Esophagus squamous epithelium (tissue), 5 donors: ENCODE measurements around the gene NANOS3. TPM values are rescaled to one million over a fixed set of nuclear protein-coding genes. Genes with fewer than 3 reads are reported as not detected.
A peak's percentile ranks its signal among the peaks of the same experiment; 100 is the strongest.

Experiments
- DNase-seq: peaks from one replicate; lab custom pipeline; 2025; lab: John Stamatoyannopoulos, UW
- H3K27ac ChIP-seq, 4 donors: fragments of 200-600 bp; sonication (generic); one replicate each; pipeline ENCODE4 v1.5.1; 2016 to 2019; ENCODE audit warnings: mild to moderate bottlenecking in 1 of 4
- H3K27me3 ChIP-seq, 4 donors: fragments of 200-600 bp; sonication (generic); 1 replicate in 3 of 4; 2 replicates in 1 of 4; pipeline versions ENCODE4 v1.5.1 to v1.6.0; 2017 to 2021; ENCODE audit warnings: antibody characterized with exemption in 1 of 4
- H3K36me3 ChIP-seq, 3 donors: fragments of 200-600 bp; sonication (generic); one replicate each; pipeline ENCODE4 v1.5.1; 2016 to 2019
- H3K4me1 ChIP-seq, 3 donors: fragments of 200-600 bp; sonication (generic); one replicate each; pipeline ENCODE4 v1.5.1; 2017 to 2019
- H3K4me3 ChIP-seq, 4 donors: fragments of 200-600 bp; sonication (generic); 1 replicate in 3 of 4; 2 replicates in 1 of 4; pipeline ENCODE4 v1.5.1; 2016 to 2019; ENCODE audit warnings: mild to moderate bottlenecking in 2 of 4, moderate library complexity in 1 of 4
- H3K9me3 ChIP-seq, 3 donors: fragments of 200-600 bp; sonication (generic); one replicate each; pipeline ENCODE4 v1.5.1; 2016 to 2019
- CTCF ChIP-seq, 6 experiments: fragments of 450-650 bp in 4 of 6; fragments of 200-600 bp in 2 of 6; sonication (generic) in 2 of 6; IDR thresholded peaks; one replicate each; pipeline ENCODE4 v1.5.1; 2016 to 2019; ENCODE audit warnings: antibody characterized with exemption in 6 of 6, mild to moderate bottlenecking in 4 of 6, moderate library complexity in 4 of 6
- POLR2A ChIP-seq, 4 donors: fragments of 450-650 bp; IDR thresholded peaks; one replicate each; pipeline ENCODE4 v1.6.1; 2017; ENCODE audit warnings: antibody characterized with exemption in 4 of 4, mild to moderate bottlenecking in 4 of 4, moderate library complexity in 3 of 4
- WGBS, 2 donors: methylation state at CpG; one replicate each; pipeline ENCODE4 v1.1.5; 2018; 5-methylcytosine and 5-hydroxymethylcytosine counted together
- intact Hi-C: fragments of 100-400 bp; cut with DNase I; formaldehyde crosslinking; loops from one replicate; pipeline ENCODE4 v1.15.0; 2022
- total RNA-seq, 4 donors: library from RNA; depleted of rRNA; stranded (reverse); fragments of >200 nt; gene quantifications; one replicate each; pipeline ENCODE4 v1.1.0, GENCODE V29; 2016
- donor health status: DM: yes; HTN: yes; CAD: no.

Gene NANOS3
- total RNA-seq, 4 donors from 2014 or later = not detected

DNA sequence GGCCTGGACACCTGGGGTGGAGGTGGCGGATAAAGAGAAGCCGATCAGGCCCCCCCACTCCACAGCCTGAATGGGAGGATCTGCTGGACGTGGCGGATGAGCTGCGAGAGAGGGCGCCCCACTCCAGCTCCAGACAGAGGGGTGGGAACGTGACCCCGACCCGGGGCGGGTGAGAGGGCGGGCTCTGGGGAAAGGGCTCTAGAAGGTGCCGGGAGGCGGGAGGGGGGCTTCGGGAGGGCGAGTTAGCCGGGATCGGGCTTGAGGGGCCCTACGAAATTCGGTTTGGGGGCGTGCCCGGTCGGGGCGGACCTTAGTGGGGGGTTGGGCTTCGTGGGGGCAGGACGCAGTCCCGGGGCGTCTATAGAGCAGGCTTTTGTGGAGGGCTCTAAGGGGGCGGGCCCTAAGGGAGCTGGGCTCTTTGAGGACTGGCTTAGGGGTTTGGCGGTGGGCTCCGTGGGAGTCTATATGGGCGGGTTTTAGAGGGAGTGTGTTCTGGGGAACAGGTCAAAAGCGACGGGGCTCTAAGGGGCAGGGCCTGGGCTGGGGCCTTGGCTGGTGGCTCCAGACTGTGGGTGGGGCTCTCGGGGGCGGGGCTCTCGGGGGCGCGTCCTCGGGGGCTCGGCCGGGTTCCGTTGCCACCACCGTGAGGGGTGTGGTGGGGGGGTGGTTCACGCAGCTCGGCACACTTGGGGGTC lies 4.1 kb upstream of the NANOS3 start:
- Histone ChIP-seq H3K27me3 (peaks cover 0 to 6% (median 0%) of the 10 kb centered on the region in 4 donors), H3K36me3 (no peaks in the 10 kb centered on the region), H3K4me1 (peaks cover 5 to 21% (median 5%) of the 10 kb centered on the region in 3 donors), H3K9me3 (no peaks in the 10 kb centered on the region), H3K27ac (peak overlapping the region in 2 of 4 donors; percentile 17 to 43), H3K4me3 (peak overlapping the region; percentile 26 to 69 (median 50))
- no peak for DNase-seq
- WGBS, 2 donors = 2 to 9% methylated on average over 11 to 23 of the region's 45 CpGs
- intact Hi-C loops = no loop called here
- TF ChIP-seq POLR2A (IDR thresholded peaks at IDR 0.05) (no peak), CTCF (IDR thresholded peaks at IDR 0.05) (peak in 1 of 6 experiments; percentile 5)

- WGBS, 2 donors = 30 to 54% methylated on average over 9 to 24 of the region's 35 CpGs
- Histone ChIP-seq H3K9me3 (no peaks in the 10 kb centered on the region), H3K4me3 (no peak overlapping the region), H3K4me1 (peaks cover 5 to 21% (median 5%) of the 10 kb centered on the region in 3 donors), H3K27ac (no peak overlapping the region), H3K27me3 (peaks cover 0 to 6% (median 0%) of the 10 kb centered on the region in 4 donors), H3K36me3 (no peaks in the 10 kb centered on the region)
- no peak for TF ChIP-seq CTCF (IDR thresholded peaks at IDR 0.05)
- no peak for TF ChIP-seq POLR2A (IDR thresholded peaks at IDR 0.05)
- no peak for DNase-seq
- intact Hi-C loops = no loop called here
These were observed 3.0 kb upstream of the NANOS3 start for GRCh38 chr19:13873834-13874515.

GRCh38 chr19:13875824-13876223 lies 1.1 kb upstream of the NANOS3 start:
- WGBS, 2 donors = 92 to 93% methylated on average over 4 to 5 of the region's 5 CpGs
- no peak for DNase-seq
- Histone ChIP-seq H3K36me3 (no peaks in the 10 kb centered on the region), H3K9me3 (no peaks in the 10 kb centered on the region), H3K4me3 (no peak overlapping the region), H3K27ac (no peak overlapping the region), H3K4me1 (peaks cover 11 to 35% (median 15%) of the 10 kb centered on the region in 3 donors), H3K27me3 (peaks cover 0 to 6% (median 0%) of the 10 kb centered on the region in 4 donors)
- TF ChIP-seq POLR2A (IDR thresholded peaks at IDR 0.05) (no peak), CTCF (IDR thresholded peaks at IDR 0.05) (no peak)
- intact Hi-C loops = no loop called here

DNA sequence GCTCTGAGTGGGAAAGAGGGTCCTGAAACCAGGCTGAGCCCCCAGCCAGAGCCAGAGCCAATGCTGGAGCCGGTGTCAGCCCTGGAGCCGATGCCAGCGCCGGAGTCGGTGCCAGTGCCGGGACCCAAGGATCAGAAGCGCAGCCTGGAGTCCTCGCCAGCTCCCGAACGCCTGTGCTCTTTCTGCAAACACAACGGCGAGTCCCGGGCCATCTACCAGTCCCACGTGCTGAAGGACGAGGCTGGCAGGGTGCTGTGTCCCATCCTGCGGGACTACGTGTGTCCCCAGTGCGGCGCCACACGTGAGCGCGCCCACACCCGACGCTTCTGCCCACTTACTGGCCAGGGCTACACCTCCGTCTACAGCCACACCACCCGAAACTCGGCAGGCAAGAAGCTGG lies 369 bp downstream of the NANOS3 start:
- intact Hi-C loops = no loop called here
- 92% methylated on average over 7 of the region's 27 CpGs; no CpG with 5 or more reads in 1 of the 2 donors for WGBS, 2 donors
- Histone ChIP-seq H3K36me3 (no peaks in the 10 kb centered on the region), H3K9me3 (no peaks in the 10 kb centered on the region), H3K4me3 (no peak overlapping the region), H3K27ac (no peak overlapping the region), H3K4me1 (peaks cover 23 to 49% (median 28%) of the 10 kb centered on the region in 3 donors), H3K27me3 (peaks cover 0 to 6% (median 0%) of the 10 kb centered on the region in 4 donors)
- TF ChIP-seq POLR2A (IDR thresholded peaks at IDR 0.05) (no peak), CTCF (IDR thresholded peaks at IDR 0.05) (no peak)
- no peak for DNase-seq
